HepG2 (cell line): ENCODE measurements around the gene BATF. TPM values are rescaled to one million over a fixed set of nuclear protein-coding genes. Genes with fewer than 3 reads are reported as not detected.

ENCODE experiments used
- ATAC-seq: fragments of 200-7000 bp; cut with Tn5 transposase; 3 replicates; pipeline ENCODE4 v1.9.1; 2020; ENCODE audit warnings: mild to moderate bottlenecking, moderate library complexity
- BruUV-seq: library from RNA; stranded (reverse); fragments of 400-500 nt; replicated peaks from 2 replicates; lab custom pipeline; 2021; lab: Mats Ljungman, UMichigan
- CTCF ChIA-PET: fragments of 300-600 bp; formaldehyde crosslinking; extraction: SDS; loops from one replicate; lab custom pipeline; 2021; ENCODE audit warnings: low total read pairs, inconsistent platforms, low intra/inter-chr PET ratio; lab: Yijun Ruan, JAX
- POLR2A ChIA-PET: fragments of 350-600 bp; sonication (Branson Sonifier 250); formaldehyde crosslinking; loops from one replicate; lab custom pipeline; 2020; ENCODE audit warnings: antibody characterized with exemption, inconsistent platforms; lab: Yijun Ruan, JAX
- DNase-seq: peaks from one replicate; pipeline ENCODE4 v3.0.0-alpha.2; 2015; ENCODE audit warnings: low spot score
- FAIRE-seq: peaks from 3 replicates; lab custom pipeline; 2011; peaks lifted over from hg19 to GRCh38; lab: Jason Lieb, UNC
- H2AFZ ChIP-seq: one replicate; pipeline ENCODE4 v1.6.1; 2011; ENCODE audit warnings: low read length, inconsistent platforms
- H3K27ac ChIP-seq: fragments of 300-600 bp; 3 replicates; pipeline ENCODE4 v1.8.0; 2011; ENCODE audit warnings: mixed run types, mild to moderate bottlenecking, mixed read lengths, low read length, inconsistent platforms; ENCODE audit not compliant: insufficient read depth; ENCODE audit errors: extremely low read length
- H3K27me3 ChIP-seq, 2 experiments: fragments of 200-600 bp in 1 of 2; 2 replicates in 1 of 2; 3 replicates in 1 of 2; pipeline versions ENCODE4 v1.6.0 to v1.8.0; 2011; ENCODE audit warnings: low read length in 2 of 2, mild to moderate bottlenecking in 2 of 2, moderate library complexity in 2 of 2, inconsistent platforms in 1 of 2; ENCODE audit not compliant: insufficient read depth in 2 of 2, control insufficient read depth in 1 of 2
- H3K36me3 ChIP-seq, 2 experiments: fragments of 200-600 bp in 1 of 2; replicated peaks in 1 of 2; 2 replicates in 1 of 2; 3 replicates in 1 of 2; pipeline versions ENCODE4 v1.5.1 to v1.8.0; 2011; ENCODE audit warnings: low read length in 2 of 2, inconsistent platforms in 1 of 2; ENCODE audit not compliant: insufficient read depth in 2 of 2, control insufficient read depth in 1 of 2
- H3K4me1 ChIP-seq: 2 replicates; pipeline ENCODE4 v1.5.1; 2012; ENCODE audit warnings: low read length, inconsistent platforms; ENCODE audit not compliant: insufficient read depth
- H3K4me2 ChIP-seq: 2 replicates; pipeline ENCODE4 v1.6.0; 2011; ENCODE audit warnings: low read depth, low read length, inconsistent platforms
- H3K4me3 ChIP-seq, 3 experiments: fragments of 200-600 bp in 1 of 3; sonication (generic), shearing (Covaris generic) in 1 of 3; replicated peaks in 1 of 3; 2 replicates each; pipeline ENCODE4 v1.5.1; 2011 to 2016; ENCODE audit warnings: low read length in 3 of 3, inconsistent platforms in 2 of 3, low read depth in 2 of 3, mild to moderate bottlenecking in 2 of 3, control low read depth in 1 of 3, mixed read lengths in 1 of 3; ENCODE audit not compliant: insufficient read depth in 1 of 3
- H3K79me2 ChIP-seq: one replicate; pipeline ENCODE4 v1.6.1; 2011; ENCODE audit warnings: low read length, inconsistent platforms; ENCODE audit not compliant: insufficient read depth
- H3K9ac ChIP-seq: 2 replicates; pipeline ENCODE4 v1.6.0; 2011; ENCODE audit warnings: mild to moderate bottlenecking, low read depth, low read length, inconsistent platforms; ENCODE audit not compliant: insufficient read depth
- H3K9me3 ChIP-seq: 2 replicates; pipeline ENCODE4 v1.5.1; 2012; ENCODE audit warnings: mild to moderate bottlenecking, low read length
- H4K20me1 ChIP-seq: 2 replicates; pipeline ENCODE4 v1.6.0; 2011; ENCODE audit warnings: inconsistent platforms, mild to moderate bottlenecking, low read length, moderate library complexity; ENCODE audit not compliant: insufficient read depth
- BCLAF1 ChIP-seq: fragments of 450-650 bp; IDR thresholded peaks from 2 replicates; pipeline ENCODE4 v1.6.1; 2017; ENCODE audit warnings: mild to moderate bottlenecking
- MLLT10 ChIP-seq: sonication (generic); formaldehyde crosslinking; IDR thresholded peaks from 2 replicates; pipeline ENCODE4 v1.4.0; 2020; ENCODE audit warnings: missing genetic modification reagents
- MXD4 ChIP-seq: IDR thresholded peaks from 2 replicates; pipeline ENCODE4 v1.6.1; 2016; ENCODE audit warnings: mild to moderate bottlenecking, missing biosample characterization, missing genetic modification reagents
- NR2C2 ChIP-seq: sonication (generic); formaldehyde crosslinking; IDR thresholded peaks from 2 replicates; pipeline ENCODE4 v1.4.0; 2020; ENCODE audit warnings: missing genetic modification reagents, mild to moderate bottlenecking, moderate library complexity, borderline replicate concordance
- RFX5 ChIP-seq: IDR thresholded peaks from 2 replicates; pipeline ENCODE4 v1.6.1; 2011; ENCODE audit warnings: low read depth, low read length, improper control_type of control experiment
- TFDP2 ChIP-seq: sonication (generic); formaldehyde crosslinking; IDR thresholded peaks from 2 replicates; pipeline ENCODE4 v1.4.0; 2020; ENCODE audit warnings: missing genetic modification reagents
- WGBS: methylation state at CpG from one replicate; pipeline ENCODE4 v1.1.6; 2017; ENCODE audit warnings: low lambda C conversion rate; 5-methylcytosine and 5-hydroxymethylcytosine counted together
- in situ Hi-C: cut with HindIII; loops from 2 replicates; pipeline ENCODE4 v1.10.0; 2017; ENCODE audit warnings: low pct_unique_long_range_greater_than_20kb; ENCODE audit not compliant: extremely low pct_ligation_motif_present
- intact Hi-C: fragments of 100-400 bp; cut with micrococcal nuclease; formaldehyde crosslinking; loops from one replicate; pipeline ENCODE4 v1.10.0; 2022; ENCODE audit not compliant: unreplicated experiment
- polyA plus RNA-seq, 8 experiments: library from polyadenylated mRNA; depleted of rRNA in 3 of 8; stranded (reverse) in 7 of 8; unstranded in 1 of 8; fragments of >200 nt; fragmentation: Illumina TruSeq in 4 of 8; extraction: Trizol in 4 of 8; gene quantifications; 2 replicates each; pipeline versions ENCODE4 v1.2.1 to v1.2.3, GENCODE V29; 2011 to 2016; ENCODE audit warnings: low read depth in 4 of 8, missing spikeins in 1 of 8, mixed read lengths in 1 of 8; ENCODE audit not compliant: insufficient read depth in 1 of 8
- total RNA-seq, 5 experiments: library from RNA; depleted of rRNA; stranded (reverse); fragments of >200 nt; fragmentation: Illumina TruSeq; extraction: Trizol; gene quantifications; 2 replicates each; pipeline ENCODE4 v1.2.3, GENCODE V29; 2016; ENCODE audit warnings: low read depth in 1 of 5

The BATF gene
- total and polyA plus RNA-seq, 2 of the 13 experiments (the other 11 are each of a cell fraction or from before 2014, with no cell fraction given) = 0.22 to 0.37 TPM

GRCh38 chr14:75495399-75495798, 26.9 kb upstream of the BATF start:
- FAIRE-seq (no peak), DNase-seq (no peak), ATAC-seq (no peak)
- H3K27ac ChIP-seq = no peak overlapping the region
- H3K4me1 ChIP-seq = no peaks in the 10 kb centered on the region
- no peak for TF ChIP-seq RFX5
- no peak overlapping the region for H3K4me3 ChIP-seq
- CTCF ChIA-PET = no interaction called here
- H3K36me3 ChIP-seq = no peaks in the 10 kb centered on the region
- POLR2A ChIA-PET = no interaction called here
- intact Hi-C loops (no loop called here), in situ Hi-C loops (no loop called here)
- no peaks in the 10 kb centered on the region for H4K20me1 ChIP-seq
- WGBS = 10% methylated on average over 3 of the region's 3 CpGs
- H3K27me3 ChIP-seq = no peaks in the 10 kb centered on the region; a peak in 2 of 5 replicates
- no peaks in the 10 kb centered on the region for H3K79me2 ChIP-seq
- H2AFZ ChIP-seq = no peak overlapping the region
- BruUV-seq = no TSS peak
- H3K9ac ChIP-seq = no peak overlapping the region
- no peaks in the 10 kb centered on the region for H3K9me3 ChIP-seq
- H3K4me2 ChIP-seq = no peak overlapping the region

GRCh38 chr14:75495882-75496281, 26.4 kb upstream of the BATF start:
- FAIRE-seq (no peak), ATAC-seq (no peak), DNase-seq (no peak)
- H4K20me1 ChIP-seq = no peaks in the 10 kb centered on the region
- intact Hi-C loops (no loop called here), in situ Hi-C loops (no loop called here)
- H3K4me2 ChIP-seq = no peak overlapping the region
- H3K27me3 ChIP-seq = no peaks in the 10 kb centered on the region; a peak in 2 of 5 replicates
- no peak overlapping the region for H3K4me3 ChIP-seq
- H2AFZ ChIP-seq = no peak overlapping the region
- BruUV-seq = no TSS peak
- H3K4me1 ChIP-seq = no peaks in the 10 kb centered on the region
- H3K9ac ChIP-seq = no peak overlapping the region
- TF ChIP-seq BCLAF1 (no peak), MLLT10 (CRISPR knock-in tag) (no peak), TFDP2 (no peak), NR2C2 (CRISPR knock-in tag) (no peak), MXD4 (CRISPR knock-in tag) (no peak)
- no peak overlapping the region for H3K27ac ChIP-seq
- H3K36me3 ChIP-seq = no peaks in the 10 kb centered on the region
- ChIA-PET CTCF (no interaction called here), POLR2A (no interaction called here)
- no peaks in the 10 kb centered on the region for H3K79me2 ChIP-seq
- H3K9me3 ChIP-seq = no peaks in the 10 kb centered on the region
- WGBS = 56% methylated on average over 5 of the region's 5 CpGs
